Stimulated activated naive CD8-positive, alpha-beta T cell treated with anti-CD3 and anti-CD28 coated beads, Interleukin-15, amount 100 ng/mL, for 72 hours (primary cell): ENCODE results near the gene CACTIN.
"Not testable (repeated sequence)": the region's sequence is repeated elsewhere in the genome, so short reads cannot be mapped to it uniquely, and the experiment has no call there.

ENCODE experiments used
- ATAC-seq: fragments of 150-1000 bp; cut with Tn5 transposase; 2 replicates; pipeline ENCODE4 v1.10.0; 2021; ENCODE audit warnings: mild to moderate bottlenecking, moderate library complexity
- DNase-seq, 2 donors: peaks; one replicate each; pipeline ENCODE4 v3.0.0; 2021 to 2022
- H3K27ac Mint-ChIP-seq, 2 donors: one replicate each; pipeline ENCODE4 v1.8.0; 2022; ENCODE audit warnings: mild to moderate bottlenecking in 2 of 2, mixed read lengths in 2 of 2, moderate library complexity in 2 of 2
- H3K27me3 Mint-ChIP-seq: one replicate; pipeline ENCODE4 v1.8.0; 2022; ENCODE audit warnings: mixed read lengths
- H3K4me1 Mint-ChIP-seq: one replicate; pipeline ENCODE4 v1.8.0; 2022; ENCODE audit warnings: mild to moderate bottlenecking, mixed read lengths
- H3K4me3 Mint-ChIP-seq, 2 donors: one replicate each; pipeline ENCODE4 v1.8.0; 2022; ENCODE audit warnings: mild to moderate bottlenecking in 2 of 2, mixed read lengths in 2 of 2, moderate library complexity in 1 of 2
- H3K9me3 Mint-ChIP-seq, 2 donors: one replicate each; pipeline ENCODE4 v1.8.0; 2022; ENCODE audit warnings: mixed read lengths in 2 of 2

The CACTIN gene

DNA sequence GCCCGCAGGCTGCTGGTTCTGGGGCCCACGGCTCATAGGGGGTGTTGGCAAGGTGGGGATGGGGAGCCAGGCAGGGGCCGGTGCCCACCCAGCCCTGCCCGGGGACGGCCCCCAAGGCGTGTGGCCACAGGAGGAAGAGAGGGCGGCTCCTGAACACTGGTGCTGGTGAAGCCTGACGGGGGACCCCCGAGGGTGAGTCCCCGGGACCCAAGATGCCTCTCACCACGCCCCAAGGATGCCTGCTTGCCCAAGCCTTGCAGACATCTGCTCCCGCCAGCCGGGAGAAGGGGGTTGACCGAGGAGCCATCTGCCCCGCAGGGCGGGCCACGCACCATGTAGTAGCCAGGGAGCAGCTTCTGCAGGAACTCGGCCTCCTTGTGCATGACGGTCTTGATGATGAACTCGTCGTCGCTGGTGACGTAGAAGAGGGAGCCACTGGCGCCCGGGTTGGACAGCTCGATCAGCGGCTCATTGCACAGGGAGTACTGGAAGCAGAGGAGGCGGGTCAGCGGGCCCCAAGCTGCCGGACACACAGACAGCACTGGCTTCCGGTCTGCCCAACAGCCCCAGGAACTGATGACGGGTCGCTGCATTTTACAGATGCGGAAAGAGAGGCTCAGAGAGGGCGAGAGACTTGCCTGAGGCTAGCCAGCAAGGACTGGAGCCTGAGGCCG lies 29.6 kb upstream of the CACTIN start:
- no peaks in the 10 kb centered on the region for H3K4me1 Mint-ChIP-seq
- ATAC-seq, result no peak
- H3K9me3 Mint-ChIP-seq, result no peaks in the 10 kb centered on the region
- H3K27me3 Mint-ChIP-seq, result no peaks in the 10 kb centered on the region
- H3K27ac Mint-ChIP-seq, result peak overlapping the region in 1 of 2 donors; percentile 86
- H3K4me3 Mint-ChIP-seq, result no peak overlapping the region
- no peak for DNase-seq

DNA sequence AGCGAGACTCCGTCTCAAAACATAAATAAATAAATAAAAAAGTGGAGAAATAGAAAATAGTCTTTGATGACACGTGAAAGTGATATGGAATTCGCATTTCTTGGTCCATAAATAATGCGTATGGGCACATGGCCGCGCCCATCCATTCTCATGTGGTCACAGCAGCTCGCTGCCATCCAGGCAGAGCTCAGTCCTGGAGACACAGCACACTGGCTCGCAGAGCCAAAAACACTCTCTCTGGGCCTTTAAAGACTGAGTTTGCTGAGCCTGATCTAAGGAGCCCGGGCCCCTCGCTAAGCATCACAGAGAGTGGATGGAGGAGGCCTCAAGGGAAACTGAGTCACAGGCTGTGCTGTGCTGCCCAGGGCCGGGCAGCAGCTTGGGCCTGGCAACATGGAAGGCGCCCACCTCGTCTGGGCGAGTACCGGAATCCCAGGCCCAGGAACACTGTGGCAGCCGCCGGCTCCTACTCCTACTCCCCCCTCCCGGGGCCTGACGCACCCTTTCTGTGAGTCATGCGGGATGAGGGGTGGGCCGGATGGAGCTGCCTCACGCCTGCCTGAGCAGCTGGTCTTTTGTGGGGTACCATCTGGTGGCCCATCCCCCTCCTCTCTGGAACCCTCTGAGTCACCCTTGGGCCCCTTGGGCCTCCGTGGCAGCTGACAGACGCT lies 28.9 kb upstream of the CACTIN start:
- Mint-ChIP-seq H3K27me3 (no peaks in the 10 kb centered on the region), H3K27ac (no peak overlapping the region), H3K4me1 (no peaks in the 10 kb centered on the region), H3K4me3 (no peak overlapping the region), H3K9me3 (no peaks in the 10 kb centered on the region)
- DNase-seq (no peak), ATAC-seq (no peak)

DNA sequence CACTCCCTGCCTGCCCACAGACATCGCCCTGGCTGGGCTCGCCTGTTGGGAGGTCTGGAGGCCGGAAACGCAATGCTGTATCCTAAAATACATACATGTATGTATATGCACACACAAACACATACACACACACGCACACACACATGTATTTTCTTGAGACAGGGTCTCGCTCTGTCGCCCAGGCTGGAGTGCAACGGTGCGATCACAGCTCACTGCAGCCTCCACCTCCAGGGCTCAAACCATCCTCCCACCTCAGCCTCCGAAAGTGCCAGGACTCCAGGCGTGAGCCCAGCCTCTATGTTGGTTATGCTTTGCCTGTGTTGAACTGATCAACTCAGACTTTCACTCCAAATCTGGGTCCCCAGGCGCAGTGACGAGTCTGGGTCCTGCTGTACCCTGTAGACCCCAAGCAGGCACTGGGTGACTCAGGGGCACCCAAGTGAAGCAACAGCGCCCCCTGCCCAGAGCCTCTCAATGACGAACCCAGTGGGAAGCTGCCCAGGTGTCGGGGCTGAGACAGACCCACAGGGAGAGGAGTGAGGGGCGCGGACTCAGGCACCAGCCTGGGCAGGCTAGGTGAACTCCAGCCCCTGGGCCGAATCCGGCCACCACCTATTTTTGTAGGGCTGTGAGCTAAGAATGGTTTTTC lies 27.4 kb upstream of the CACTIN start:
- no peak overlapping the region for H3K4me3 Mint-ChIP-seq
- no peaks in the 10 kb centered on the region for H3K9me3 Mint-ChIP-seq
- no peaks in the 10 kb centered on the region for H3K4me1 Mint-ChIP-seq
- H3K27ac Mint-ChIP-seq, result peak overlapping the region in 1 of 2 donors; percentile 46
- no peaks in the 10 kb centered on the region for H3K27me3 Mint-ChIP-seq
- no peak for ATAC-seq
- DNase-seq, result no peak

GRCh38 chr19:3653081-3653795 lies 26.6 kb upstream of the CACTIN start:
- H3K4me1 Mint-ChIP-seq, result no peaks in the 10 kb centered on the region
- H3K9me3 Mint-ChIP-seq, result no peaks in the 10 kb centered on the region
- ATAC-seq (no peak), DNase-seq (no peak)
- no peak overlapping the region for H3K4me3 Mint-ChIP-seq
- no peaks in the 10 kb centered on the region for H3K27me3 Mint-ChIP-seq
- H3K27ac Mint-ChIP-seq, result no peak overlapping the region

- Mint-ChIP-seq H3K4me3 (no peak overlapping the region), H3K9me3 (no peaks in the 10 kb centered on the region), H3K27me3 (no peaks in the 10 kb centered on the region), H3K4me1 (no peaks in the 10 kb centered on the region), H3K27ac (no peak overlapping the region)
- no peak for DNase-seq
- no peak for ATAC-seq
These were observed 25.8 kb upstream of the CACTIN start for GRCh38 chr19:3652422-3652821.

DNA sequence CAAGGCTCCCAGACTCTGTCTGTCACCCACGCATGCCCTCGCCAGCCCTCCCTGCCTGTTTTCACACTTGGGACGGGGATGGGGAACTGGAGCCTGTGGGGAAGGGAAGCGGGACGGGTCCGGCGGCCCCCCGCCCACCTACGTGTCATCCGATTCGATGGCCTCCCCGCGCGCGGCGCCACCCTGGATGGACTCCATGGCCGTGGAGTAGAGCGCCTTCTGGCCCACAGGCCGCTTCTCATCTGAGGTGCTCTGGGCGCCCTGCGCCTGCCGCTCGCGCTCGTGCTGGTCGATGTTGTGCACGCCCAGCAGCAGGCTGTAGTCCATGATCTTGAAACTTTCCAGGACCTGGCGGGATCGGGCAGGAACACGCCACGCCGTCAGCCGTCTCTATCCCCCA lies 25.1 kb upstream of the CACTIN start:
- DNase-seq, result no peak
- Mint-ChIP-seq H3K9me3 (no peaks in the 10 kb centered on the region), H3K27ac (peak overlapping the region in 1 of 2 donors; percentile 51), H3K4me1 (no peaks in the 10 kb centered on the region), H3K4me3 (no peak overlapping the region), H3K27me3 (no peaks in the 10 kb centered on the region)
- no peak for ATAC-seq

- H3K4me1 Mint-ChIP-seq, result no peaks in the 10 kb centered on the region
- no peak for ATAC-seq
- H3K4me3 Mint-ChIP-seq, result no peak overlapping the region
- no peak overlapping the region for H3K27ac Mint-ChIP-seq
- DNase-seq, result no peak
- H3K9me3 Mint-ChIP-seq, result no peaks in the 10 kb centered on the region
- no peaks in the 10 kb centered on the region for H3K27me3 Mint-ChIP-seq
These were observed 23.3 kb upstream of the CACTIN start for GRCh38 chr19:3649888-3650287.

- no peak overlapping the region for H3K27ac Mint-ChIP-seq
- ATAC-seq, result peak; percentile 14
- H3K4me3 Mint-ChIP-seq, result no peak overlapping the region
- DNase-seq, result no peak
- H3K9me3 Mint-ChIP-seq, result no peaks in the 10 kb centered on the region
- no peaks in the 10 kb centered on the region for H3K4me1 Mint-ChIP-seq
- no peaks in the 10 kb centered on the region for H3K27me3 Mint-ChIP-seq
These were observed 21.7 kb upstream of the CACTIN start for GRCh38 chr19:3648037-3648905.

GRCh38 chr19:3647102-3647501 lies 20.5 kb upstream of the CACTIN start:
- DNase-seq, H3K9me3 Mint-ChIP-seq, H3K27me3 Mint-ChIP-seq, H3K4me1 Mint-ChIP-seq, H3K4me3 Mint-ChIP-seq, ATAC-seq, H3K27ac Mint-ChIP-seq: not testable (repeated sequence)

DNA sequence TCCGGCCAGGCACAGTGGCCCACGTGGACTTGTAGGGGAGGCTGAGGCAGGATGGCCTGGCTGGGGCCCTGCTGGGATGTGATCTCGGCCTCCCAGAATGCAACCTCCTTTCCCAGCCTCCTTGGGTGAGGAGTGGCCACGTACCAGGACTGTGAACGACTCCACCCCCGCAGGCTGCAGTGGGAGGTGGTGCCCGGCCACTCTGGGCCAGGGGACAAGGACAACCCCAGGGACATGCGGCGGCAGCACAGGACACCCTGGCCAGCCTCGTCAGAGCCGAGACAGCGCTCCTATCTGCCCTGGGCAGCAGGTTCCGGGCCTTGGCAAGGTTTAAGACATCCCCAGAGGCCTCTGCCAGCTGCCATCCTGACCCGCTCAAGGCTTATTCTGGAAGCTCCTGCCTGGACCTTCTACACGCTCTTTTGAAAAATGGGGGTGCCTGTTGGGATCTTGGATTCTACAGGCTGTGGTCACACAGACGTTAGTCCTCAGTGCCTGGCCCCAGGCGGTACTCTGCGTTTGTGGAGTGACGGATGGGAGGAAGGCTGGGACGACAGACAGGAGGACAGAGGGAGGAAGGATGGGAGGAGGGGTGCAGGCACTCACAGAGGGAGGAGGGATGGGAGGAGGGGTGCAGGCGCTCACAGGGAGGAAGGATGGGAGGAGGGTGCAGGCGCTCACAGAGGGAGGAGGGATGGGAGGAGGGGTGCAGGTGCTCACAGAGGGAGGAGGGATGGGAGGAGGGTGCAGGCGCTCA lies 19.9 kb upstream of the CACTIN start:
- Mint-ChIP-seq H3K27me3 (no peaks in the 10 kb centered on the region), H3K9me3 (no peaks in the 10 kb centered on the region), H3K4me1 (no peaks in the 10 kb centered on the region), H3K4me3 (no peak overlapping the region), H3K27ac (no peak overlapping the region)
- no peak for ATAC-seq
- DNase-seq, result no peak

- ATAC-seq (no peak), DNase-seq (no peak)
- no peaks in the 10 kb centered on the region for H3K27me3 Mint-ChIP-seq
- H3K4me1 Mint-ChIP-seq, result no peaks in the 10 kb centered on the region
- H3K9me3 Mint-ChIP-seq, result no peaks in the 10 kb centered on the region
- H3K27ac Mint-ChIP-seq, result no peak overlapping the region
- no peak overlapping the region for H3K4me3 Mint-ChIP-seq
These were observed 19.1 kb upstream of the CACTIN start for GRCh38 chr19:3645726-3646125.

DNA sequence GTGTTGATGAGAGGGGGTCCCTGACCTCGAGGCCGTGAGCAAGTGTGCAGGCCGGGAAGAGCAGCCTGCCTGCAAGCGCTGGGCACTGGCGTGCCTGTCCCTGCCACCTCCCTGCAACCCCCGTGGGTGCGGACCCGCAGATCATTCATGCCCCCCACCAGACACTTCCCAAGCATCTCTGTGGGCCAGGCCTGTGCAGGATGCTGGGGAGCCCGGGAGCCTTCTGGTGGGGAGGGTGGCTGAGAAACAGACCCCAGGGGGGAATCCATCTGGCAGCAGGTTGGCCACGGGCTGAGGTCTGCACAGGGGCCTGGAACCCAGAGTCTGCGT lies 18.4 kb upstream of the CACTIN start:
- Mint-ChIP-seq H3K4me1 (no peaks in the 10 kb centered on the region), H3K27me3 (no peaks in the 10 kb centered on the region), H3K4me3 (no peak overlapping the region), H3K9me3 (no peaks in the 10 kb centered on the region), H3K27ac (no peak overlapping the region)
- no peak for DNase-seq
- ATAC-seq, result no peak

DNA sequence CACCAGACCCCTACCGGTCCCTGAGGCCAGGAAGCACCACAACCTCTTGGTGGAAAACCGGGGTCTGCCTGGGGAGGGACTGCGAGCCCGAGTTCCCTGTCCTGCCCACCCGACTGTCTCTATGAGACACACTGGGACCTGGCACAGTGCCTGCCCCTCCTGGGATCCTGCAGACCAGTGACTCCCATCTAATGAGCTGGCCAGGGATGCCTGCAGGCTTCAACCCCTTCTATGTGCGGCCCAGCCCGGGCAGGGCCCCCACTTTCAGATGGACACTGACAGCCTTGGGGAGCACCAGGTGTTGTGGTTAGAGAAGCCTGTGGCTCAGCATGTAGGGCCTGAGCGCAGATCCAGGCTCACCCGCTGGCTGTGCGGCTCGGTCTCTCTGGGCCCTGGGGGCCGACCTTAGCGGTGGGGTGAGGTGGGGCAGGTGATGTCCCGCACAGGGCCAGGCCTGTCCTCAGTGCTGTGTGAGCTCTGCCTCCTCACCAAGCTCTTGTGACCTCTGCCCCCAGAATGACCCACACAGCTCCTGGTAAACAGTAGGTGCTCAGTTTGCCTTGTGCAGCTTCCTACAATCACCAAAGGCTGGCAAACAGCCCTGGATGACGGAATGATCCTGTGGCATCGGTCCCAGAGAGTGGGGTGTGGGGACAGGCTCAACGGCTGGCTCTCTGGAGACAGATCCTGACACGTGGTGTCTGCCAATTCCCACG lies 17.9 kb upstream of the CACTIN start:
- H3K9me3 Mint-ChIP-seq, result no peaks in the 10 kb centered on the region
- ATAC-seq, result no peak
- no peaks in the 10 kb centered on the region for H3K27me3 Mint-ChIP-seq
- no peak overlapping the region for H3K4me3 Mint-ChIP-seq
- DNase-seq, result no peak
- H3K4me1 Mint-ChIP-seq, result no peaks in the 10 kb centered on the region
- peak overlapping the region in 1 of 2 donors; percentile 82 for H3K27ac Mint-ChIP-seq

DNA sequence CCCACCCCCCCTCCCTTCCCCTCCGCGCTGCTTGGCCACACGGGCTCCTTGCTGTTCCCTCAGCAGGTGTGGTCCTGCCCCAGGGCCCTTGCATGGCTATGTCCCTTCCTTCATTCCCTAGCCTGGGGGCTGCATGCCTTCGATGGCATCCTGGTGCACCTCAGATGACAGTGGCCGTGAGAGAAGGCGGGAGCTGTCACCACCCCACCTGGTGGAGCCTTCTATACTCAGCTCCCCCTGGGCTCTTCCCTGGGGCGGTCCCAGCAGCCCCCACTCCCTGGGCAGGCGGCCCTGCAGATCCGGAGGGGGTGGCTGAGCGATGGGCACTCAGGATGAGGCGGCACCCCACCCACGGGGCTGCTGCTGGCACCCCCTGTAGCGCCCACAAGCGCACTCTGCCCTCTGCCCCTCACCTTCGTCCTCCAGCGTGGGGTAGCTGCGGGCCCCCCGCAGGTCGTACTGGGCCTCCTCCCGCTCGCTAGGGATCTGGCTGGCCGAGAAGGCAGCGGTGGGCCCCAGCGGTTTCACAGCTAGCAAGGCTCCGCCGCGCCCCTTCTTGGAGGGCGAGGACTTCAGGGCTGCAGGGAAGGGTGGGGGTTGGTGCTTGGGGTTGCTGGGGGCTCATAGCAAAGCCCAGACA lies 17.2 kb upstream of the CACTIN start:
- no peak for ATAC-seq
- no peak for DNase-seq
- no peaks in the 10 kb centered on the region for H3K4me1 Mint-ChIP-seq

More for the DNA sequence above, 17.2 kb upstream of the CACTIN start:
- H3K27ac Mint-ChIP-seq, result no peak overlapping the region
- no peaks in the 10 kb centered on the region for H3K27me3 Mint-ChIP-seq
- H3K9me3 Mint-ChIP-seq, result no peaks in the 10 kb centered on the region
- H3K4me3 Mint-ChIP-seq, result no peak overlapping the region
